ENCODE results near the gene LRRC10. TPM values are rescaled to one million over a fixed set of nuclear protein-coding genes. Genes with fewer than 3 reads are reported as not detected.

Gene LRRC10
- total RNA-seq, 4 donors from 2014 or later, result not detected

- TF ChIP-seq CTCF (IDR thresholded peaks at IDR 0.05) (no peak), POLR2AphosphoS5 (IDR thresholded peaks at IDR 0.05) (no peak), EP300 (IDR thresholded peaks at IDR 0.05) (no peak), POLR2A (IDR thresholded peaks at IDR 0.05) (no peak)
- H3K27me3 ChIP-seq, result no peaks in the 10 kb centered on the region
These were observed 16.8 kb upstream of the LRRC10 start for GRCh38 chr12:69627501-69627900.

GRCh38 chr12:69623970-69624369 lies 13.3 kb upstream of the LRRC10 start:
- TF ChIP-seq CTCF (IDR thresholded peaks at IDR 0.05) (no peak), POLR2AphosphoS5 (IDR thresholded peaks at IDR 0.05) (no peak)
- no peak overlapping the region for H3K27ac ChIP-seq
- 70% methylated on average over 13 of the region's 13 CpGs for WGBS

More at GRCh38 chr12:69627501-69627900, 16.8 kb upstream of the LRRC10 start:
- Histone ChIP-seq H3K4me3 (no peak overlapping the region), H3K4me1 (no peaks in the 10 kb centered on the region), H3K36me3 (no peaks in the 10 kb centered on the region), H3K9me3 (no peaks in the 10 kb centered on the region), H3K27ac (no peak overlapping the region)
- WGBS, result 90% methylated on average over 8 of the region's 8 CpGs
- no peak for DNase-seq (ENCODE audit: low spot score in 2 of 2)

GRCh38 chr12:69621551-69621950 lies 10.8 kb upstream of the LRRC10 start:
- Histone ChIP-seq H3K27me3 (no peaks in the 10 kb centered on the region), H3K9me3 (no peaks in the 10 kb centered on the region), H3K27ac (no peak overlapping the region), H3K4me3 (no peak overlapping the region), H3K4me1 (no peaks in the 10 kb centered on the region), H3K36me3 (no peaks in the 10 kb centered on the region)
- 94% methylated on average over 2 of the region's 2 CpGs for WGBS
- no peak for TF ChIP-seq POLR2AphosphoS5 (IDR thresholded peaks at IDR 0.05)
- TF ChIP-seq CTCF (IDR thresholded peaks at IDR 0.05), result no peak
- TF ChIP-seq EP300 (IDR thresholded peaks at IDR 0.05), result no peak
- no peak for TF ChIP-seq POLR2A (IDR thresholded peaks at IDR 0.05)
- DNase-seq (ENCODE audit: low spot score in 2 of 2), result no peak

More at GRCh38 chr12:69623970-69624369, 13.3 kb upstream of the LRRC10 start:
- Histone ChIP-seq H3K4me3 (no peak overlapping the region), H3K27me3 (no peaks in the 10 kb centered on the region), H3K9me3 (no peaks in the 10 kb centered on the region), H3K36me3 (no peaks in the 10 kb centered on the region), H3K4me1 (no peaks in the 10 kb centered on the region)
- DNase-seq (ENCODE audit: low spot score in 2 of 2), result no peak

- Histone ChIP-seq H3K4me3 (no peak overlapping the region), H3K27ac (no peak overlapping the region), H3K27me3 (no peaks in the 10 kb centered on the region), H3K36me3 (no peaks in the 10 kb centered on the region), H3K4me1 (no peaks in the 10 kb centered on the region), H3K9me3 (no peaks in the 10 kb centered on the region)
- WGBS, result 100% methylated on average over 2 of the region's 2 CpGs
- no peak for DNase-seq (ENCODE audit: low spot score in 2 of 2)
- TF ChIP-seq POLR2AphosphoS5 (IDR thresholded peaks at IDR 0.05), result no peak
- TF ChIP-seq EP300 (IDR thresholded peaks at IDR 0.05), result no peak
- TF ChIP-seq CTCF (IDR thresholded peaks at IDR 0.05), result no peak
- no peak for TF ChIP-seq POLR2A (IDR thresholded peaks at IDR 0.05)
These were observed 10.2 kb upstream of the LRRC10 start for GRCh38 chr12:69620921-69621320.

- no peak for DNase-seq (ENCODE audit: low spot score in 2 of 2)
- Histone ChIP-seq H3K4me1 (no peaks in the 10 kb centered on the region), H3K9me3 (no peaks in the 10 kb centered on the region), H3K27ac (no peak overlapping the region), H3K36me3 (no peaks in the 10 kb centered on the region), H3K27me3 (no peaks in the 10 kb centered on the region), H3K4me3 (no peak overlapping the region)
- no peak for TF ChIP-seq POLR2AphosphoS5 (IDR thresholded peaks at IDR 0.05)
- no peak for TF ChIP-seq CTCF (IDR thresholded peaks at IDR 0.05)
- TF ChIP-seq POLR2A (IDR thresholded peaks at IDR 0.05), result no peak
- TF ChIP-seq EP300 (IDR thresholded peaks at IDR 0.05), result no peak
- 78% methylated on average over 4 of the region's 4 CpGs for WGBS
These were observed 9.4 kb upstream of the LRRC10 start for GRCh38 chr12:69620077-69620476.

Data from suprapubic skin (tissue), 4 donors.